DOHH2 (cell line): ENCODE results near the gene KIF5C.
A peak's percentile ranks its signal among the peaks of the same experiment; 100 is the strongest.

Source experiments
- H3F3A ChIP-seq: fragments of 200-600 bp; sonication (generic), shearing (Covaris generic); 2 replicates; pipeline ENCODE4 v1.6.0; 2016; ENCODE audit warnings: antibody characterized with exemption, mild to moderate bottlenecking; ENCODE audit not compliant: control insufficient read depth, insufficient read depth
- H3K27ac ChIP-seq: fragments of 200-600 bp; sonication (generic); 2 replicates; pipeline ENCODE4 v1.5.1; 2014; ENCODE audit warnings: low read depth, mild to moderate bottlenecking, low read length, moderate library complexity
- H3K27me3 ChIP-seq: fragments of 200-600 bp; sonication (generic); 2 replicates; pipeline ENCODE4 v1.6.1; 2014; ENCODE audit warnings: mild to moderate bottlenecking, low read length, mixed read lengths; ENCODE audit not compliant: control insufficient read depth
- H3K36me3 ChIP-seq: fragments of 200-600 bp; sonication (generic); 2 replicates; pipeline ENCODE4 v1.6.1; 2014; ENCODE audit warnings: mild to moderate bottlenecking, low read length, moderate library complexity, mixed read lengths; ENCODE audit not compliant: control insufficient read depth
- H3K4me1 ChIP-seq: fragments of 200-600 bp; sonication (generic); 2 replicates; pipeline ENCODE4 v1.6.1; 2014; ENCODE audit warnings: mild to moderate bottlenecking, low read length, mixed read lengths; ENCODE audit not compliant: control insufficient read depth
- H3K4me2 ChIP-seq: fragments of 200-600 bp; sonication (generic); 2 replicates; pipeline ENCODE4 v1.6.0; 2014; ENCODE audit warnings: mild to moderate bottlenecking, low read length, moderate library complexity
- H3K4me3 ChIP-seq: fragments of 200-600 bp; sonication (generic); 2 replicates; pipeline ENCODE4 v1.5.1; 2014; ENCODE audit warnings: mild to moderate bottlenecking, low read length, mixed read lengths
- H3K79me2 ChIP-seq: fragments of 200-600 bp; sonication (generic); 2 replicates; pipeline ENCODE4 v1.6.1; 2014; ENCODE audit warnings: mild to moderate bottlenecking, low read length, mixed read lengths; ENCODE audit not compliant: control insufficient read depth
- H3K9me2 ChIP-seq: fragments of 200-600 bp; sonication (generic); replicated peaks from 2 replicates; pipeline ENCODE4 v1.6.1; 2014; ENCODE audit warnings: mild to moderate bottlenecking, low read length, mixed read lengths; ENCODE audit not compliant: control insufficient read depth
- H3K9me3 ChIP-seq: fragments of 200-600 bp; sonication (generic); 2 replicates; pipeline ENCODE4 v1.6.1; 2014; ENCODE audit warnings: antibody characterized with exemption, low read length, mixed read lengths; ENCODE audit not compliant: control insufficient read depth, insufficient read depth
- H4K20me1 ChIP-seq: fragments of 200-600 bp; sonication (generic); 2 replicates; pipeline ENCODE4 v1.6.0; 2014; ENCODE audit warnings: low read depth, mild to moderate bottlenecking, antibody characterized with exemption, low read length, moderate library complexity; ENCODE audit not compliant: control insufficient read depth, insufficient read depth
- CTCF ChIP-seq: fragments of 200-600 bp; sonication (generic); IDR thresholded peaks from one replicate; pipeline ENCODE4 v1.5.1; 2014; ENCODE audit warnings: antibody characterized with exemption, mild to moderate bottlenecking, low read depth, low read length; ENCODE audit not compliant: poor library complexity, severe bottlenecking
- EZH2phosphoT487 ChIP-seq: fragments of 200-600 bp; sonication (generic); IDR thresholded peaks from 2 replicates; pipeline ENCODE4 v1.6.1; 2017; ENCODE audit warnings: borderline replicate concordance, mild to moderate bottlenecking, antibody characterized with exemption, low read length, moderate library complexity, mixed read lengths

KIF5C gene

GRCh38 chr2:148948868-148949267 lies 73.8 kb downstream of the KIF5C start:
- Histone ChIP-seq H3K27ac (no peak overlapping the region), H4K20me1 (no peaks in the 10 kb centered on the region), H3K36me3 (peaks cover 7% of the 10 kb centered on the region; the same call in 1 of the 2 replicates), H3K9me2 (no peaks in the 10 kb centered on the region), H3K4me3 (no peak overlapping the region), H3K27me3 (no peaks in the 10 kb centered on the region), H3K79me2 (no peaks in the 10 kb centered on the region), H3K4me2 (peak overlapping the region; percentile 28), H3F3A (no peaks in the 10 kb centered on the region), H3K4me1 (peaks cover 15% of the 10 kb centered on the region), H3K9me3 (no peaks in the 10 kb centered on the region)
- TF ChIP-seq EZH2phosphoT487 (no peak), CTCF (no peak)

GRCh38 chr2:148949348-148949747 lies 74.3 kb downstream of the KIF5C start:
- no peaks in the 10 kb centered on the region for H3K9me2 ChIP-seq
- H3K4me1 ChIP-seq: peaks cover 15% of the 10 kb centered on the region
- H3K4me2 ChIP-seq: no peak overlapping the region
- no peak for TF ChIP-seq EZH2phosphoT487
- TF ChIP-seq CTCF: no peak
- no peaks in the 10 kb centered on the region for H3K79me2 ChIP-seq
- H4K20me1 ChIP-seq: no peaks in the 10 kb centered on the region
- peaks cover 7% of the 10 kb centered on the region; the same call in 1 of the 2 replicates for H3K36me3 ChIP-seq
- no peak overlapping the region for H3K27ac ChIP-seq
- H3K4me3 ChIP-seq: no peak overlapping the region
- no peaks in the 10 kb centered on the region for H3K9me3 ChIP-seq
- no peaks in the 10 kb centered on the region for H3K27me3 ChIP-seq
- no peaks in the 10 kb centered on the region for H3F3A ChIP-seq

GRCh38 chr2:148952621-148953020 lies 77.6 kb downstream of the KIF5C start:
- Histone ChIP-seq H3K36me3 (peaks cover 7% of the 10 kb centered on the region; the same call in 1 of the 2 replicates), H3K4me2 (no peak overlapping the region), H3K4me3 (no peak overlapping the region), H4K20me1 (no peaks in the 10 kb centered on the region), H3K9me2 (no peaks in the 10 kb centered on the region), H3K4me1 (peaks cover 13% of the 10 kb centered on the region), H3K27ac (no peak overlapping the region), H3F3A (no peaks in the 10 kb centered on the region), H3K9me3 (no peaks in the 10 kb centered on the region), H3K79me2 (no peaks in the 10 kb centered on the region), H3K27me3 (no peaks in the 10 kb centered on the region)
- TF ChIP-seq EZH2phosphoT487: no peak
- TF ChIP-seq CTCF: no peak

- Histone ChIP-seq H3K79me2 (no peaks in the 10 kb centered on the region), H3K27me3 (no peaks in the 10 kb centered on the region), H3K27ac (no peak overlapping the region), H3K9me3 (no peaks in the 10 kb centered on the region), H3K4me3 (no peak overlapping the region), H4K20me1 (no peaks in the 10 kb centered on the region), H3K36me3 (peaks cover 7% of the 10 kb centered on the region; the same call in 1 of the 2 replicates), H3K4me2 (no peak overlapping the region), H3K9me2 (no peaks in the 10 kb centered on the region), H3F3A (no peaks in the 10 kb centered on the region), H3K4me1 (peaks cover 8% of the 10 kb centered on the region)
- TF ChIP-seq CTCF (no peak), EZH2phosphoT487 (no peak)
Measured at GRCh38 chr2:148953426-148953825, 78.4 kb downstream of the KIF5C start.
